OCI-LY1 (cell line): ENCODE results near the gene CARS2.

Source experiments
- EZH2 ChIP-seq: fragments of 200-600 bp; sonication (generic), shearing (Covaris generic); IDR thresholded peaks from 2 replicates; pipeline ENCODE4 v1.8.0; 2017; ENCODE audit warnings: borderline replicate concordance, mixed run types, mild to moderate bottlenecking, antibody characterized with exemption, low read length, moderate library complexity, mixed read lengths
- TF ChIP-seq, protein P1 (sequence below): fragments of 200-600 bp; sonication (generic), shearing (Covaris generic); IDR thresholded peaks from 2 replicates; pipeline ENCODE4 v1.5.1; 2017; ENCODE audit warnings: mild to moderate bottlenecking, antibody characterized with exemption, low read length, moderate library complexity, mixed read lengths

GRCh38 chr13:110705826-110706569, at the start of gene CARS2:
- TF ChIP-seq, protein P1, sequence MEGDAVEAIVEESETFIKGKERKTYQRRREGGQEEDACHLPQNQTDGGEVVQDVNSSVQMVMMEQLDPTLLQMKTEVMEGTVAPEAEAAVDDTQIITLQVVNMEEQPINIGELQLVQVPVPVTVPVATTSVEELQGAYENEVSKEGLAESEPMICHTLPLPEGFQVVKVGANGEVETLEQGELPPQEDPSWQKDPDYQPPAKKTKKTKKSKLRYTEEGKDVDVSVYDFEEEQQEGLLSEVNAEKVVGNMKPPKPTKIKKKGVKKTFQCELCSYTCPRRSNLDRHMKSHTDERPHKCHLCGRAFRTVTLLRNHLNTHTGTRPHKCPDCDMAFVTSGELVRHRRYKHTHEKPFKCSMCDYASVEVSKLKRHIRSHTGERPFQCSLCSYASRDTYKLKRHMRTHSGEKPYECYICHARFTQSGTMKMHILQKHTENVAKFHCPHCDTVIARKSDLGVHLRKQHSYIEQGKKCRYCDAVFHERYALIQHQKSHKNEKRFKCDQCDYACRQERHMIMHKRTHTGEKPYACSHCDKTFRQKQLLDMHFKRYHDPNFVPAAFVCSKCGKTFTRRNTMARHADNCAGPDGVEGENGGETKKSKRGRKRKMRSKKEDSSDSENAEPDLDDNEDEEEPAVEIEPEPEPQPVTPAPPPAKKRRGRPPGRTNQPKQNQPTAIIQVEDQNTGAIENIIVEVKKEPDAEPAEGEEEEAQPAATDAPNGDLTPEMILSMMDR: peak; percentile 10; the same call in 1 of the 2 replicates
- TF ChIP-seq EZH2: no peak
